GM21528 (cell line): Measurements from ENCODE around the gene FDPS.

ENCODE experiments used
- ATAC-seq: cut with Tn5 transposase; IDR thresholded peaks from one replicate; pipeline ENCODE4 v1.9.1; 2021; ENCODE audit warnings: mild to moderate bottlenecking, moderate library complexity; ENCODE audit not compliant: unreplicated experiment, low FRiP score

Gene FDPS

DNA sequence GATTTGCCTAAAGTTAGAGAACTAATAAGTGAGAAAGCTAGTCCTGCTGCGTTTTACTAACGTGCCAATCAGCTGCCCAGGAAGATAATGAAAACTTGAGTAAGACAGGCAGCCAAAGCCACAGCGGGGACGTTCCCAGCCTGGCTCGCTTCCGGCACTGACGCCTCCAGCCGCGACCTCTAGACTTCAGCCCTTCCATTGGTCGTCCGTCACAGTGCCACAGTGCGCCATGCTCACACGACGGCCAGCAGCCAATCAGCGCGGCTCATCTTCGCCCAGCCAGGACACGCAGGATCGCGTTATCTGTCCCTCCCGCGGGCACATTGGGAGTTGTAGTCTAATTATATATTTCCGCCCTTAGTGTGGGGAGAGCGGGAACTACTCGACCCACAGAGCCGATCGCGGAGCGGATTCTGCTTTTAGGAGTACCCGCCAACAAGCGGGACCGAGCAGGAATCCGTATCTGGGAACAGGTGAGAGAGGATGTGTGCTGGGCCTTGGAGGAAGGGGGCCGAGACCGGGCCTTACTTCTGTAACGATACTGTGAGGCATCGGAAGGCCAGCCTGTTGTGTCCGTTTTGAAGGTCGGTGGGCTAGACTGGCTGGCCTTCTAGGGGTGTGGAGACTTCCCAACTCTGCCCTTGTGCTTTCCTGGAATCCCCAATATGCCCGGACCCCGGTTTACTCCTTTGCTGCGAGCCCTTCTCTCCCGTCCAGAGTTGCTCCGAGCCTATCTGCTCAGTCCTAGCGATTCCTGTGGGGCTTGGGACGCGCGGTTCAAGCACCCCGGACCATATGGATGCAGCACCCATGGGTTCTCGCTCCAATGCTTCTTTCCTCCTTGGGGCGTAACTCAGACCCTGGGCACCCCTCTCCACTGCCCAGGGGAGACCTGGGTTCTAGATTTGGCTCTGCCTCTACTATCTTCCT lies at the start of gene FDPS:
Gene FDPS (plus strand): TSS at position 374 of the 930 bp plus-strand sequence. CDS start 924 bp downstream, outside the sequence.
- ATAC-seq, result peak; percentile 90

- ATAC-seq, result no peak
Observed at GRCh38 chr1:155260276-155260675, 48.4 kb upstream of the FDPS start.

DNA sequence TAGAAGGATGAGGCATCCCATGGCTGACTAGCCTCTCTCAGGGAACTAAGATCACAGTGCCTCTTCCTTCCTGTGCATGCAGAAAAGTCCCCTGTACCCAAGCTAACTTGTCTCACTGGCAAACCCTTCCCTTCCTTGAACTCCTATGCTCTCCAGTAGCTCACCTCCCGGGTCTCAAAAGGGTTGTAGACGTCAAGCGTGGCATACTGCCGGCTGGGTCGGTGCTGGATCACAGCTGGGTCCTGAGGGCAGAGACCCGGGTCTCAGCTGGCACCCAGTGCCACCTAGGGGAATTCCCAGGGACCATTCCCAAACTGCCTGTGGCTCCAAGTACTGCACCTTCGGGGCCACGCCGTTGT lies 47.2 kb upstream of the FDPS start:
- peak; percentile 2 for ATAC-seq

DNA sequence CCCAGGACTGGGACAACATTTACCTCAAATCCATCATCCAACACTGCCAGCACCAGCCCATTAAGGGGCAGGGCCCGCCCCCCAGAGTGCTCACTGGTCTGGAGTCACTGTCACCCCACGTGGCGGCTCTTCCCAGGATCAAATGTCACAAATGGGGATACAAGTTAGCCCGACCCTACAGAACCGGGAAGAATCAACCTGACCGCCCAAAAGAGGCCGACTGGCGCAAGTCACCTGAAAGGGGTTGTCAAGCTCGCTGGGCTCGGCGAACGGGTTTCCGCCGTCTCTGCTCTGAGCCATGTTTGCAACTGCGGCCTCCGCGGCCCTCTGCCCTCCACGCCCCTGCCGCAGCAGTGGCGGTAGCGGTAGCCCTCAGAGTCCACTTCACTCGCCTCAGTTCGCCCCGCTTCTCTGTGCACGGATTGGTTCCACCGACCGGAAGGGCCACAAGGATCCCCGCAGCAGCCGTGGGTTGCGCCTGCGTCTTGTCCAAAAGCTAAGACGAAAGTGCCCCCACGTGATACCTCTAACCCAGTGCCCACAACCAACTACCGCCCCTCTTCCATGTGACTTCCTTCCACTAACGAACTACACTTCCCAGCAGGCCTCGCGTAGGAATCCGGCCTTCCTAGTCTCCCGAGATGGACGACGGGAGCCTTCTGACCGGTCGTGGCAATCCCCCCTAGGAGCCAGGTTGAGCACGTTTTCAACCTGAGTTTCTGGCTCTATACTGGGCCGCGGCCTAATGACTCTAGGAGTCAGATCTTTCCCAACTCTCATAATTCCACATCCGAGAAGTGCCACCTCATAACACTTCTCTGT lies 46.6 kb upstream of the FDPS start, which contains the start of gene SCAMP3:
Gene SCAMP3 (minus strand): TSS at position 509 of the 822 bp plus-strand sequence. CDS start 209 bp downstream, at position 300.
- ATAC-seq, result peak; percentile 81

- ATAC-seq, result no peak
Observed at GRCh38 chr1:155263067-155263466, 45.6 kb upstream of the FDPS start.

DNA sequence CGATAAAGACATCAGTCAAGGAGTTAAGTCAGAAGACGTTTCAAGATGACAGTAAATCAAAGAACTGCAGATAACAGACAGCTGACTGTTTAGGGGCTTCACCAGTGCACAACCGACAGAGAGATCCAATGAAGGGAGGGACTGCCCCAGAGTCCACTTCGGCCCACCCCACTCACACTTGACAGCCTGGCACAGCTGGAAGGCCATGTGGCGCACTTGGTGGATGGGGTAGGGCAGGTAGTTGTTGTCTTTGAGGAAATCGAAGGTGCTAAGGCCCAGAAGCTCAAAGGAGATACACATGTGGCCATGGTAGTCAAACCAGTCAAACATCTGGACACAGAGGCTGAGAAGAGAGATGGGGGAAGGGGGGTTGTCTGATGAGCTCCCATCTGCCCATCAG lies 42.1 kb upstream of the FDPS start:
- ATAC-seq, result no peak

DNA sequence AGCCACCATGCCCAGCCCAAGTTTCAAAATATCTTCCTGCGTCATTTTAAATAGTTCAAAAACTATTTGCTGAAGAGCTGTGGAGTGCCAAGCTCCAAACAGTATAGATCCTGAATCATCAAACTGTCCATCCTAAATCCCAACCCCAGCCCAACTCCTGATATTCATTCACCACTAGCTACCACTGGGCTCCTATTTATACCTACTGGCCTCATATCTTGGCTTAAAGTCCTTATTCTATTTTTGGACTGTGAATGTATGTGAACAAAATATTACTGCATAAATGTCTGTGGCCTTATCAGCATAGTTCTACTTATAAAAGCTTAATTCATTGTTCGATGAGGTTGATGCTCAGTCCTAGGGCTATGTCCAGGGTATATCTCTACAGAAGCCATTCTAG lies 41.3 kb upstream of the FDPS start:
- ATAC-seq, result no peak

GRCh38 chr1:155268630-155269029 lies 40.0 kb upstream of the FDPS start:
- ATAC-seq, result no peak

GRCh38 chr1:155269381-155269780 lies 39.3 kb upstream of the FDPS start:
- no peak for ATAC-seq

- peak; percentile 33 for ATAC-seq
Observed at GRCh38 chr1:155272466-155273342, 36.0 kb upstream of the FDPS start.

DNA sequence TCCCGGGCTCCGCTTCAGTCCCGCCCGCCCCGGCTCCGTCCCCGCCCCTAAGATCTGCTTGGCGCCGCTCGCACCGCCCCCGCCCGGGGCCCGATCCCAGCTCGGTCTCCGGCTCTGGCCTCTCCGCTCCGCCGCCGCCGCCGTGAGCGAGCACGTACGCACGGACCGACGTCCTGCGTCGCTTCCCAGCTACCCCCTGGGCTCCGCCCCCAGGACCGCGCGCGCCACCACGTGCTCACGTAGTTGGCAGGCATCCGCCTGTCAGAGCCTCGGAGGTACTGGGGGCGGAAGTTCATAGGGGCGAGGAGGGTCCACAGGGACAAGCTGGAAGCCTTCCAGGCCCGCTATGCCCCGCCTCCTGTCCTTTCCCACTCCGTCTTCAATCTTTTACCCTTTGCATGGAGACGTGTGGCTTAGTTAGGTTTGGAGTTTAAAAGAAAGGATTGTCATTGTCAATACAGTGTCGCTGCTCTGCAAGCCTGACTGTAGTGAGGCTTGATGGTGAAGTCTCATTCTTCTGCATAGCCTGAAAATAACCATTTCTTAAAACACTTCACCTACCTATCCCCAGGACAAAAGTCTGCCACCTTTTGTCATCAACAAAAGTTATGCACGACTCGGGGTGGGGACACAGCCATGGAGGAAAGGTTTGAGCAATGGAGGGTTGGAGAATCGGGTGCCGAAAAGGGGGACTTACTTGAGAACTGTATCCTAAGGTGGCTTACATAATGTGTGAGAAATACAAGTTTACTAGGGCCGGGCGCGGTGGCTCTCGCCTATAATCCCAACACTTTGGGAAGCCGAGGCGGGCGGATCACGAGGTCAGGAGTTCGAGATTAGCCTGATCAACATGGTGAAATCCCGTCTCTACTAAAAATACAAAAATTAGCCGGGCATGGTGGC lies 35.1 kb upstream of the FDPS start, which contains the start of gene CLK2:
Gene CLK2 (minus strand): TSS at position 162 of the 903 bp plus-strand sequence. CDS start 2,527 bp downstream, outside the sequence.
- ATAC-seq, result peak; percentile 65

DNA sequence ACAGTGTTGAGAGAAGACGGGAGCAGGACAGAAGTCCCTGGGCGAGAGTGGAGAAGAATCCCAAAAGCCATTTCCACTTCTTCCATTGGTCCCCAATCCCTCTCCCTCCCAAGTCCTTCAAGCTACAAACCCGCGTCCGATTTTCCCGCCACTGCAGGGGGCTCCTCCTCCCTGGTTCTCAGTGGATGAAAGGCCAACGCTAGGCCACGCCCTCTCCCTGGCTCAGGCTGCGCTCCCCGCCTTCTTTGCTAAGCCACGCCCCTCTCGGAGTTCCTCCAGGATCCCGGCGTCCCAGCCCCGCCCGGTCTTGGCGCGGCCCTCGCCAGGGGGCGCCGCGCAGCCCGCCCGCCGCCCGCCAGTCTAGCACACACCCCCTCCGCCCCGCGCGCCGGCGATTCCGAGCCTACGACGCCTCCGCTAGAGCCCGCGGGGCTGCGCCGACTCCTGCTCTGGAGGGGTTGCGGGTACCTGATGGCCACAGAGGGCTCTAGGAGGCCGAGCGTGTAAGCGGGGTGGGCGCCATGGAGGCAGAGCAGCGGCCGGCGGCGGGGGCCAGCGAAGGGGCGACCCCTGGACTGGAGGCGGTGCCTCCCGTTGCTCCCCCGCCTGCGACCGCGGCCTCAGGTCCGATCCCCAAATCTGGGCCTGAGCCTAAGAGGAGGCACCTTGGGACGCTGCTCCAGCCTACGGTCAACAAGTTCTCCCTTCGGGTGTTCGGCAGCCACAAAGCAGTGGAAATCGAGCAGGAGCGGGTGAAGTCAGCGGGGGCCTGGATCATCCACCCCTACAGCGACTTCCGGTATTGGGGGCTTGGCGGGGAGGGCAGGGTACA lies 31.4 kb upstream of the FDPS start, which contains the start of gene HCN3:
Gene HCN3 (plus strand): TSS at position 394 of the 832 bp plus-strand sequence. CDS start 128 bp downstream, at position 522.
- peak; percentile 59 for ATAC-seq

GRCh38 chr1:155277902-155278688 lies 30.6 kb upstream of the FDPS start:
- ATAC-seq, result no peak

- no peak for ATAC-seq
Observed at GRCh38 chr1:155278689-155279160, 29.9 kb upstream of the FDPS start.

DNA sequence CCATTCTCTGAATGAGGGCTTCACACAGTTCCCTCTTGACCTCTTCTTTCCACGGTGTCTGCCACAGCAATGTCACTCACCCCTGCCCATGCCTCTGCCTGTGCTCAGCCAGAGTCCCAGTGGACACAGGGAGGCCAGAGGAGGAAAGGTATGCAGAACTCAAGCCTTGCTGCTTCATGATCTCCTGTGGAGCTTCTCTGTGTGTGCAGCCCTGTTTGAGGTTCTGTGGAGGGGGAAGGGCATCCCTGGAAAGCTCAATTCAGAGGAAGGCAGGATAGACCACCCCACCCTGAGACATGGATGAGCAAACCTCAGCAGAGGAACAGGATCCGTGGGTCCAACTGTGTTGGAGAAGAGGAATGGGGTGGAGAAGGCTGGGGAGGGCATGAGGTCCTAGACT lies 29.4 kb upstream of the FDPS start:
- no peak for ATAC-seq

GRCh38 chr1:155282488-155283091 lies 26.1 kb upstream of the FDPS start:
- ATAC-seq, result no peak

GRCh38 chr1:155284476-155284875 lies 24.2 kb upstream of the FDPS start:
- no peak for ATAC-seq
